Activated CD4-positive, CD25-positive, alpha-beta regulatory T cell treated with anti-CD3 and anti-CD28 coated beads, Interleukin-2, amount 50 U/mL, for 16 hours (primary cell): ENCODE measurements around the gene MTRF1.
"Not testable (repeated sequence)": the region's sequence is repeated elsewhere in the genome, so short reads cannot be mapped to it uniquely, and the experiment has no call there.

Source experiments
- DNase-seq: peaks from one replicate; pipeline ENCODE4 v3.0.0-alpha.2; 2020; ENCODE audit warnings: low read depth, low spot score

Gene MTRF1

GRCh38 chr13:41178040-41178439 is 85.3 kb downstream of the MTRF1 start:
- no peak for DNase-seq

DNA sequence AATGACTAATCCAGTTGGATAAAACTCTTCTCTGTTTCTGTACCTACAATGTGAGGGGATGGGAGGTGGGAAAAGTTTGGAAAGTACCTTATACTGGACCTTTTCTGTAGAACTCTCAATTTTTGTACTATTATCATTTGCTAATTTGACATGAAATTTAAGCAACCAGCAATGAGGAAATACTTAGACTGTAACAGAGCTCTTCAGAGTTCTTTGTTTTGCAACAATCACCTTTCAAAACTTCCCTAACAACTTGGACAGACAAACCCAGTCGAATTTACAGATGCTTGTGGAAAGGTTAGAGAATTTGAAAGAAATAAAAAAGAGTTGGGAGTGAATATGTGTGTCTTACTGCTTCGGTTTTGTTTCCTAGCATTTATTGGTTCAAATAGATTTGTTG is 85.8 kb downstream of the MTRF1 start:
- no peak for DNase-seq

DNA sequence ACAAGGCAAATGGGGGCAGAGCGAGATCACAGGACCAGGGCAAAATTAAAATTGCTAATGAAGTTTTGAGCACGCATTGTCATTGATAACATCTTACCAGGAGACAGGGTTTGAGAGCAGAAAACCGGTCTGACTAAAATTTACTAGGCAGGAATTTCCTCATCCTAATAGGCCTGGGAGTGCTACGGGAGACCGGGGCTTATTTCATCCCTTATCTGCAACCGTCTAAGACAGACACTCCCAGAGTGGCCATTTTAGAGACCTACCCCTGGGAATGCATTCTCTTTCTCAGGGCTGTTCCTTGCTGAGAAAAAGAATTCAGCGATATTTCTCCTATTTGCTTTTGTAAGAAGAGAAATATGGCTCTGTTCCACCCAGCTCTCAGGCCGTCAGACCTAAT is 87.8 kb downstream of the MTRF1 start:
- not testable (repeated sequence) for DNase-seq
